NCI-H146 treated with DMSO at 0.1 percent for 48 hours (cell line): ENCODE data around the gene CBFA2T3.

Experiments
- DNase-seq: peaks from one replicate; lab custom pipeline; 2025; ENCODE audit not compliant: unreplicated experiment; lab: John Stamatoyannopoulos, UW

CBFA2T3 gene

GRCh38 chr16:88999457-89000206, 22.6 kb upstream of the CBFA2T3 start:
- no peak for DNase-seq

- no peak for DNase-seq
Observed at GRCh38 chr16:88995746-88996535, 18.9 kb upstream of the CBFA2T3 start.

GRCh38 chr16:88995194-88995593, 18.2 kb upstream of the CBFA2T3 start:
- DNase-seq: no peak

- DNase-seq: no peak
Observed at GRCh38 chr16:88994695-88995094, 17.7 kb upstream of the CBFA2T3 start.

GRCh38 chr16:88993946-88994600, 17.1 kb upstream of the CBFA2T3 start:
- no peak for DNase-seq

GRCh38 chr16:88993166-88993761, 16.3 kb upstream of the CBFA2T3 start:
- DNase-seq: no peak

GRCh38 chr16:88992351-88993165, 15.6 kb upstream of the CBFA2T3 start:
- DNase-seq: no peak

- no peak for DNase-seq
Observed at GRCh38 chr16:88991813-88992350, 14.9 kb upstream of the CBFA2T3 start.

GRCh38 chr16:88989852-88990547, 13.0 kb upstream of the CBFA2T3 start:
- DNase-seq: no peak

- DNase-seq: no peak
Observed at GRCh38 chr16:88988980-88989811, 12.2 kb upstream of the CBFA2T3 start.

- DNase-seq: no peak
Observed at GRCh38 chr16:88985521-88985920, 8.5 kb upstream of the CBFA2T3 start.

- DNase-seq: no peak
Observed at GRCh38 chr16:88983771-88984687, 7.0 kb upstream of the CBFA2T3 start.

GRCh38 chr16:88983165-88983564, 6.2 kb upstream of the CBFA2T3 start:
- no peak for DNase-seq

GRCh38 chr16:88982286-88983084, 5.5 kb upstream of the CBFA2T3 start:
- DNase-seq: no peak

- no peak for DNase-seq
Observed at GRCh38 chr16:88979353-88980015, 2.5 kb upstream of the CBFA2T3 start.

- DNase-seq: no peak
Observed at GRCh38 chr16:88978608-88979346, 1.8 kb upstream of the CBFA2T3 start.
